Iris pigment epithelial cell (primary cell): ENCODE data around the gene NOXA1.
"Not testable (repeated sequence)": the region's sequence is repeated elsewhere in the genome, so short reads cannot be mapped to it uniquely, and the experiment has no call there.

Experiments used
- DNase-seq: peaks from one replicate; pipeline ENCODE4 v3.0.0-alpha.2; 2011; ENCODE audit warnings: low read depth

Gene NOXA1

GRCh38 chr9:137422604-137423513, at the start of gene NOXA1, which contains the start of gene EXD3:
NOXA1 (plus strand) TSS chr9:137423393; CDS start chr9:137423530, 137 bp downstream.
EXD3 (minus strand) TSS chr9:137423162; CDS start chr9:137395357, 27,805 bp downstream.
- peak; percentile 87 for DNase-seq

GRCh38 chr9:137373611-137373980, 49.6 kb upstream of the NOXA1 start:
- DNase-seq = no peak

GRCh38 chr9:137374131-137374845, 48.9 kb upstream of the NOXA1 start:
- no peak for DNase-seq

- DNase-seq = no peak
Measured at GRCh38 chr9:137375321-137376058, 47.7 kb upstream of the NOXA1 start.

- no peak for DNase-seq
Measured at GRCh38 chr9:137376386-137376785, 46.8 kb upstream of the NOXA1 start.

- DNase-seq = not testable (repeated sequence)
Measured at GRCh38 chr9:137378688-137379410, 44.3 kb upstream of the NOXA1 start.

- DNase-seq = no peak
Measured at GRCh38 chr9:137379761-137380161, 43.4 kb upstream of the NOXA1 start.

GRCh38 chr9:137380171-137380570, 43.0 kb upstream of the NOXA1 start:
- no peak for DNase-seq

- no peak for DNase-seq
Measured at GRCh38 chr9:137380606-137381005, 42.6 kb upstream of the NOXA1 start.

- no peak for DNase-seq
Measured at GRCh38 chr9:137381501-137382443, 41.4 kb upstream of the NOXA1 start.

GRCh38 chr9:137382444-137383080, 40.6 kb upstream of the NOXA1 start:
- no peak for DNase-seq

GRCh38 chr9:137383081-137383783, 40.0 kb upstream of the NOXA1 start:
- no peak for DNase-seq

GRCh38 chr9:137383784-137384756, 39.1 kb upstream of the NOXA1 start:
- no peak for DNase-seq

GRCh38 chr9:137385061-137385655, 38.0 kb upstream of the NOXA1 start:
- no peak for DNase-seq

- DNase-seq = not testable (repeated sequence)
Measured at GRCh38 chr9:137386507-137387113, 36.6 kb upstream of the NOXA1 start.

- peak; percentile 31 for DNase-seq
Measured at GRCh38 chr9:137387114-137387890, 35.9 kb upstream of the NOXA1 start.
